Caco-2 (cell line): Measurements from ENCODE around the gene ZNRF1. TPM values are rescaled to one million over a fixed set of nuclear protein-coding genes. Genes with fewer than 3 reads are reported as not detected.
A peak's percentile ranks its signal among the peaks of the same experiment; 100 is the strongest.

Source experiments
- BruUV-seq: library from RNA; stranded (reverse); fragments of 400-500 nt; replicated peaks from 2 replicates; lab custom pipeline; 2021; lab: Mats Ljungman, UMichigan
- CTCF ChIA-PET: fragments of 300-600 bp; sonication (Branson Sonifier 250); formaldehyde crosslinking; loops from one replicate; lab custom pipeline; 2022; ENCODE audit warnings: antibody characterized with exemption; lab: Charles Lee
- POLR2A ChIA-PET: fragments of 300-600 bp; sonication (Branson Sonifier 250); formaldehyde crosslinking; loops from one replicate; lab custom pipeline; 2022; ENCODE audit warnings: antibody characterized with exemption; lab: Charles Lee
- DNase-seq, 2 experiments: peaks; one replicate each; pipeline versions ENCODE4 v3.0.0 to v3.0.0-alpha.2; 2020 to 2022
- H3K27me3 ChIP-seq: replicated peaks from 2 replicates; pipeline ENCODE4 v1.6.0; 2011; ENCODE audit warnings: low read length; ENCODE audit not compliant: control insufficient read depth, insufficient read depth
- H3K36me3 ChIP-seq: 2 replicates; pipeline ENCODE4 v1.5.1; 2011; ENCODE audit warnings: low read length; ENCODE audit not compliant: control insufficient read depth, insufficient read depth
- H3K4me1 ChIP-seq: fragments of 250-450 bp; sonication (Bioruptor Pico); 2 replicates; pipeline ENCODE4 v1.5.1; 2020; ENCODE audit warnings: mild to moderate bottlenecking
- H3K4me3 ChIP-seq: 2 replicates; pipeline ENCODE4 v1.5.1; 2011; ENCODE audit warnings: low read depth, mild to moderate bottlenecking, control low read depth, low read length
- H3K9me3 ChIP-seq: fragments of 250-450 bp; sonication (Bioruptor Pico); 2 replicates; pipeline ENCODE4 v1.5.1; 2020; ENCODE audit warnings: mild to moderate bottlenecking, moderate library complexity
- H3K27ac Mint-ChIP-seq: one replicate; pipeline ENCODE4 v1.8.0; 2022; ENCODE audit warnings: mixed read lengths; ENCODE audit not compliant: unreplicated experiment
- H3K27me3 Mint-ChIP-seq: one replicate; pipeline ENCODE4 v1.8.0; 2022; ENCODE audit warnings: mixed read lengths; ENCODE audit not compliant: insufficient read depth, unreplicated experiment
- H3K36me3 Mint-ChIP-seq: one replicate; pipeline ENCODE4 v1.8.0; 2022; ENCODE audit warnings: mild to moderate bottlenecking, mixed read lengths; ENCODE audit not compliant: insufficient read depth, unreplicated experiment
- H3K4me1 Mint-ChIP-seq: one replicate; pipeline ENCODE4 v1.8.0; 2022; ENCODE audit warnings: low read depth, mixed read lengths; ENCODE audit not compliant: unreplicated experiment
- H3K4me3 Mint-ChIP-seq: one replicate; pipeline ENCODE4 v1.8.0; 2022; ENCODE audit warnings: mild to moderate bottlenecking, moderate library complexity, mixed read lengths; ENCODE audit not compliant: unreplicated experiment
- H3K9me3 Mint-ChIP-seq: one replicate; pipeline ENCODE4 v1.8.0; 2022; ENCODE audit warnings: mixed read lengths; ENCODE audit not compliant: unreplicated experiment
- intact Hi-C: fragments of 100-400 bp; cut with micrococcal nuclease; formaldehyde crosslinking; loops from one replicate; pipeline ENCODE4 v1.10.0; 2022; ENCODE audit not compliant: unreplicated experiment
- total RNA-seq: library from RNA; stranded (reverse); gene quantifications from 2 replicates; pipeline ENCODE4 v1.2.3, GENCODE V29; 2022
- TF ChIP-seq, protein P1 (sequence below), 2 experiments: fragments of 200-600 bp in 1 of 2; IDR thresholded peaks; 1 replicate in 1 of 2; 2 replicates in 1 of 2; pipeline versions ENCODE4 v1.5.1 to v1.8.0; 2011 to 2022; ENCODE audit warnings: antibody characterized with exemption in 1 of 2, control low read depth in 1 of 2, inconsistent platforms in 1 of 2, low read depth in 1 of 2, low read length in 1 of 2, mild to moderate bottlenecking in 1 of 2, moderate library complexity in 1 of 2; ENCODE audit not compliant: insufficient read depth in 1 of 2, severe bottlenecking in 1 of 2, unreplicated experiment in 1 of 2

The ZNRF1 gene
- total RNA-seq, 1 experiment from 2014 or later: 68.6 TPM

DNA sequence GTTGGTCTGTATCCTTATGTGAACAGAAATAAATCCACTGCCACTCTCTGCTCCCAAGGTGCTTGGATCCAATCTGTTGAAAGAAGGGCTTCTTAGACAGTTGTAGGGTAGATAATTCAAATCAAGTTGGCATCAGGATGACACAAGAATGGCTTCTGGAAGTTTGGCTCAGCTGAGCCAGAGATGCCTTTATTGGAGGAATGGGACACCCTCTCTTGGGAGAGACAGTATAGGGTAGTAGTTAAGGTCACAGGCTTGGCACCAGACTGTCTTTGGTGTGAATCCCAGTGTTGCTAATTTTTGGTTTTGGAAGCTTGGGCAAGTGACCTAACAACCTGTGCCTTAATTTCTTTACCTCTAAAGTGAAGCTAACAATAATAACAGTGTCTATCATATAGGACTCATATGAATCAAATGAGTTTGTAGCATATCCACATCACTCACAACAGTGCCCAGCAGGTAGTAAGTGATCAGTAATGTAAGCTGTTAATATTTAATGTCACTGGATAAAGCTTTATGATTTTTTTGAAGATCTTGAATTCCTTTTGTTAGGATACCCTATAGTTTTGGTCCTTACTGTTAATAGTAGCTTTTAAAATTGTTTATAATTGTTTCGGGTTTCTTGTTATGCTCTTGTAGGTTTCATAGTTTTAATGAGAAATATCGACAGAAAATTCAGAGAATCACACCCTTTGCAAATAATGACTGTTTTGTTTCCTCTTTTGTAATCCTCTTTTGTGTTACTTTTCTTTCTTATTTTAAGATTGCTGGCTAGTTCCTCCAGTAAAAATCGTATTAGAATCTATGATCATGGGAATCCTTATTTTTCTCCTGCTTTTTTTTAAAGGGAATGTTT lies 19.1 kb downstream of the ZNRF1 start:
- Mint-ChIP-seq H3K27me3 (no peaks in the 10 kb centered on the region), H3K36me3 (peaks cover 52% of the 10 kb centered on the region), H3K27ac (no peak overlapping the region), H3K4me1 (peaks cover 13% of the 10 kb centered on the region), H3K4me3 (no peak overlapping the region), H3K9me3 (peaks cover 15% of the 10 kb centered on the region)
- Histone ChIP-seq H3K36me3 (0 out of 2 replicates have a peak, but pooled peaks cover 1% of the 10 kb centered on the region), H3K4me3 (no peak overlapping the region), H3K9me3 (peaks cover 13% of the 10 kb centered on the region), H3K27me3 (no peaks in the 10 kb centered on the region), H3K4me1 (no peaks in the 10 kb centered on the region)
- TF ChIP-seq, protein P1, sequence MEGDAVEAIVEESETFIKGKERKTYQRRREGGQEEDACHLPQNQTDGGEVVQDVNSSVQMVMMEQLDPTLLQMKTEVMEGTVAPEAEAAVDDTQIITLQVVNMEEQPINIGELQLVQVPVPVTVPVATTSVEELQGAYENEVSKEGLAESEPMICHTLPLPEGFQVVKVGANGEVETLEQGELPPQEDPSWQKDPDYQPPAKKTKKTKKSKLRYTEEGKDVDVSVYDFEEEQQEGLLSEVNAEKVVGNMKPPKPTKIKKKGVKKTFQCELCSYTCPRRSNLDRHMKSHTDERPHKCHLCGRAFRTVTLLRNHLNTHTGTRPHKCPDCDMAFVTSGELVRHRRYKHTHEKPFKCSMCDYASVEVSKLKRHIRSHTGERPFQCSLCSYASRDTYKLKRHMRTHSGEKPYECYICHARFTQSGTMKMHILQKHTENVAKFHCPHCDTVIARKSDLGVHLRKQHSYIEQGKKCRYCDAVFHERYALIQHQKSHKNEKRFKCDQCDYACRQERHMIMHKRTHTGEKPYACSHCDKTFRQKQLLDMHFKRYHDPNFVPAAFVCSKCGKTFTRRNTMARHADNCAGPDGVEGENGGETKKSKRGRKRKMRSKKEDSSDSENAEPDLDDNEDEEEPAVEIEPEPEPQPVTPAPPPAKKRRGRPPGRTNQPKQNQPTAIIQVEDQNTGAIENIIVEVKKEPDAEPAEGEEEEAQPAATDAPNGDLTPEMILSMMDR (IDR thresholded peaks at IDR 0.05; ENCODE audit: insufficient read depth in 1 of 2, low read depth in 1 of 2, low read length in 1 of 2, severe bottlenecking in 1 of 2, unreplicated experiment in 1 of 2): no peak
- no peak for DNase-seq
- intact Hi-C loops: no loop called here
- BruUV-seq: TSS peak; percentile 6
- ChIA-PET POLR2A (no interaction called here), CTCF (interaction anchor here (0.7 kb wide), 1 partner anchor 112 kb away, joined by 3 read pairs; no protein-coding TSS in a partner anchor)

DNA sequence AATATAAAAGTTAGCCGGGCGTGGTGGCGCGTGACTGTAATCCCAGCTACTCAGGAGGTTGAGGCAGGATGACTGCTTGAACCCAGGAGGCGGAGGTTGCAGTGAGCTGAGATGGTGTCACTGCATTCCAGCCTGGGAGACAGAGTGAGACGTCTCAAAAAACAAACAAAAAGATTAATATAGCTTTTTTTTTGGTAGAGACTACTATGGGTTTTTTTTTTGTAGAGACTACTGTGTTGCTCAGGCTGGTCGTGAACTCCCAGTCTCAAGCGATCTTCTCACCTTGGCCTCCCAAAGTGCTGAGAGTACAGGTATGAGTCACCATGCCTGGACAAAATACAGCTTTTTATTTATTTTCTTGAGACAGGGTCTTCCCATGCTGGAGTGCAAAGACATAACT lies 20.2 kb downstream of the ZNRF1 start:
- H3K4me1 Mint-ChIP-seq: peaks cover 10% of the 10 kb centered on the region
- H3K27me3 Mint-ChIP-seq: no peaks in the 10 kb centered on the region
- DNase-seq: no peak
- Histone ChIP-seq H3K27me3 (no peaks in the 10 kb centered on the region), H3K9me3 (peaks cover 13% of the 10 kb centered on the region), H3K36me3 (0 out of 2 replicates have a peak, but pooled peaks cover 1% of the 10 kb centered on the region), H3K4me3 (no peak overlapping the region), H3K4me1 (no peaks in the 10 kb centered on the region)
- H3K4me3 Mint-ChIP-seq: no peak overlapping the region
- H3K9me3 Mint-ChIP-seq: peaks cover 15% of the 10 kb centered on the region
- H3K36me3 Mint-ChIP-seq: peaks cover 58% of the 10 kb centered on the region
- intact Hi-C loops: no loop called here
- TF ChIP-seq, protein P1 (IDR thresholded peaks at IDR 0.05; ENCODE audit: insufficient read depth in 1 of 2, low read depth in 1 of 2, low read length in 1 of 2, severe bottlenecking in 1 of 2, unreplicated experiment in 1 of 2): no peak
- CTCF ChIA-PET: interaction anchor here (0.6 kb wide), 1 partner anchor 73 kb away, joined by 6 read pairs; no protein-coding TSS in a partner anchor
- H3K27ac Mint-ChIP-seq: no peak overlapping the region
- no TSS peak for BruUV-seq
- POLR2A ChIA-PET: no interaction called here

DNA sequence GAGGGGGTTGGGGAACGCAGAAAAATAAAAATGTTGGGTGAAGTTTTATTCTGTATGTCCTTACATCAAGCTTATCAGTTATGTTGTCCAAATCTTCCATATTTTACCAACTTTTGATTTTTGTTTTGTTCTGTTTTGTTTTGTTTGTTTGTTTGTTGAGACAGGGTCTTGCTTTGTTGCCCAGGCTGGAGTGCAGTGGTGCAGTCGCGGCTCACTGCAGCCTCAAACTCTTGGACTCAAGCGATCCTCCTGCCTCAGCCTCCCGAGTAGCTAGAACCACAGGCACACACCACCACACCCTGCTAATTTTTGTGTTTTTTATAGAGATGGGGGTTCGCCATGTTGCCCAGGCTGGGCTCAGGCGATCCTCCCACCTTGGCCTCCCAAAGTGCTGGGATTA lies 20.8 kb downstream of the ZNRF1 start:
- Histone ChIP-seq H3K27me3 (no peaks in the 10 kb centered on the region), H3K4me3 (no peak overlapping the region), H3K4me1 (no peaks in the 10 kb centered on the region), H3K36me3 (0 out of 2 replicates have a peak, but pooled peaks cover 1% of the 10 kb centered on the region), H3K9me3 (peaks cover 13% of the 10 kb centered on the region)
- TF ChIP-seq, protein P1 (IDR thresholded peaks at IDR 0.05; ENCODE audit: insufficient read depth in 1 of 2, low read depth in 1 of 2, low read length in 1 of 2, severe bottlenecking in 1 of 2, unreplicated experiment in 1 of 2): no peak
- Mint-ChIP-seq H3K4me1 (peaks cover 11% of the 10 kb centered on the region), H3K4me3 (no peak overlapping the region), H3K36me3 (peaks cover 58% of the 10 kb centered on the region), H3K9me3 (peaks cover 15% of the 10 kb centered on the region), H3K27ac (no peak overlapping the region), H3K27me3 (no peaks in the 10 kb centered on the region)
- intact Hi-C loops: no loop called here
- CTCF ChIA-PET: interaction anchor here (0.6 kb wide), 1 partner anchor 72 kb away, joined by 6 read pairs; no protein-coding TSS in a partner anchor
- BruUV-seq: no TSS peak
- POLR2A ChIA-PET: no interaction called here
- no peak for DNase-seq
